Measurements from ENCODE around the gene SLC12A7.

SLC12A7 gene

GRCh38 chr5:1125030-1125357 lies 13.1 kb upstream of the SLC12A7 start:
- no peak for DNase-seq (ENCODE audit: low spot score)

DNA sequence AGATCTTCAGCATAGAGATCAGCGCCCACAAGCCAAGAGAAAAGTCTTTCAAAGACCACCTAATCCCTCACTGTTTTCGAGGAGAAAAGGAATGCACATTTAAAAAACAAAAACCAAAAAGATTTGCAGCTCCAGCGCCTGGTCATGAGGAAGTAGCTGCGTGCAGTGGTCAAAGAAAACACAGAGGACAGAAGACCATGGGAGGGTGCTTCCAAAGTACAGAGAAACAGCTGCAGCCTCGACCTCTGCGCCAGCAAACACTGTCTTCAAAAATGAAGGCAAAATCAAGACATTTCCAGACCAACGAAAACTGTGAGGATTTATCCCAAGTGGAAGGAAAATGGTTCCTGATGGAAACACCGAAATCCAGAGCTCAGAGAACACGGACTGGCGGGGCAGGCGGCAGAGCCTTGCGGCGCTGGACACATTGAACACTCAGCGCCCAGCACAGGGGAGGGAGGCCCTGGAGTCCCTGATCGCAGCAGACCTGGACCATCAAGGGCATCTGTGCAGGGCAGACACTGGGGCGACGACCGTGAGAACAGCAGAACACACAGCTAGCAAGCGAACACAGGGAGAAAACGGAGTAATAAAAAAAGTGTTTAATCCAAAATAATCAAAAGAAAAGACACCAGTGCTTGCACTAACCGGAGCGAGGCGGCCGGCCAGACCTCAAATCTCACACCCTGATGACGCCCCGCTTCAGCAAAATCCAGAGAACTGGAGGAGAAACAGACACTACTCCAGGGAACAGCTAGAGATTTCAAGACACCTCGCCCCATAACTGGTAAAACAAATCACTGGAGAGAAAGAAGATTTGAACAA lies 12.6 kb upstream of the SLC12A7 start:
- no peak for DNase-seq (ENCODE audit: low spot score)

DNA sequence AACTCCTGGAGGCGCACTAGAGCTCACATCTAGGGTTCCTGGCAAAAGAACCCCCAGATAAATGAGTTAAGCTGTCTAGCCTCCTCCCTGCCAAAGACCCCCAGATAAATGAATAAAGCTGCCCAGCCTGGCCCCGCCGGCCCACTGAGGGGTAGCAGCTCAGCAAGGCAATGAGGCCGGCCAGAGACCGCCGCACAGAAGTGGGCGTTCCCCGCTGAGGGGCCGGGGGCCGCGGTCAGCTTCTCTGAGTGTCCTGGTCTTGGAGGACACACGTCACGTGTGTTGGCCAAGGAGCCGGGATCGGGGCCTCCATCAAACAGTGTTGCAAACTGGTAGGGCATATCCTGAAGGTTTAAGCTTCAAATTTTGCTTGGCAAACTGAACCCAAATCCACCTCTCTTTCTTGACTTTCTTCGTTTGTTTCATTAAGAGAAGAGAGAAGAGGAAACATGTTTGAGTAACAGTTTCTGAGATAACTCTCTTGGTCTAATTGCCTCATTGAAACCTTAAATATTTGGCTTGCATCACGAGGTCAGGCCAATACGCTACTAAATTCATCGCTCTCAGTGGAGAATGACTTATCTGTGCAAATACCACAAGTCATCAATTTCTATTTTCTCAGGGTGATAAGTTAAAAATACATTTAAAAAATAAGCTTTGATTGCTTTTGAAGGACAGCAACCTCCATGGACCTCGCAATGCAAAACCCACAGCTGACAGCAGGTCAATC lies 11.7 kb upstream of the SLC12A7 start:
- no peak for DNase-seq (ENCODE audit: low spot score)

- no peak for DNase-seq (ENCODE audit: low spot score)
Measured at GRCh38 chr5:1122511-1123294, 10.8 kb upstream of the SLC12A7 start.

- no peak for DNase-seq (ENCODE audit: low spot score)
Measured at GRCh38 chr5:1121891-1122290, 10.0 kb upstream of the SLC12A7 start.

GRCh38 chr5:1121044-1121443 lies 9.2 kb upstream of the SLC12A7 start:
- DNase-seq (ENCODE audit: low spot score): no peak

DNA sequence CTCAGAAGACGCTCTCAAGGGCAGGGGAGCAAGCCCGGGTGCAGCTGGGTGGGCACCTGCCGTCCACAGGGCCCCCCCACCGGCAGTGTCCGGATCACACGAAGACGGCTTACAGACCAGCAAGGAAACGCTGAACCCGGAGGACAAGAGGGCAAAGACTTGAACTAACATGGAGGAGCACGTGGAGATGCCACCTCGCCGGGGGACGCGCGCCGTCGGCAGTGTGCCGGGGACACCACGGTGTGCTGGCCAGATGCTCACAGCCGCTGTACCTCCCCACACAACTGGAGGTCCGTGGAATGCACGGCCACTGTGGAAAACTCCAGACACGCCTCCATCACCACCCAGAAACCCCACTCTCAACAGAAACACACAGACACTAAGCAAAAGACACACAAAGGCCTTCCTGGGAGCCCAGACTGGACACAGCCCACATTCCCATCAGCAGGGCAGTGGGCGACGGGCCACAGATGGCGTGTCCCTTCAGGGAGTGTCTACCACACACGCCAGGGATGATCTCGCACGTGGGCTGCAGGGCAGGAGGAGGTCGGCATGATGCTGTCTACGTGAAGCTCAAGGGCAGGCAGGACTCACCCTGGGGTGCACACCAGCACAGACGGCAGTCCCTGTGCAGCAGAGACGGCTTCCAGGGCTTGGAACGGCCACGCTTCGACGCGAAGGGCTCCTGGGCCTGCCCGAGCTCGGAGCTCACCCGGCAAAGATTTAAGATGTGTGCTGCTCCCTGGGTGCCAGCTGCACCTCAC lies 8.6 kb upstream of the SLC12A7 start:
- no peak for DNase-seq (ENCODE audit: low spot score)

DNA sequence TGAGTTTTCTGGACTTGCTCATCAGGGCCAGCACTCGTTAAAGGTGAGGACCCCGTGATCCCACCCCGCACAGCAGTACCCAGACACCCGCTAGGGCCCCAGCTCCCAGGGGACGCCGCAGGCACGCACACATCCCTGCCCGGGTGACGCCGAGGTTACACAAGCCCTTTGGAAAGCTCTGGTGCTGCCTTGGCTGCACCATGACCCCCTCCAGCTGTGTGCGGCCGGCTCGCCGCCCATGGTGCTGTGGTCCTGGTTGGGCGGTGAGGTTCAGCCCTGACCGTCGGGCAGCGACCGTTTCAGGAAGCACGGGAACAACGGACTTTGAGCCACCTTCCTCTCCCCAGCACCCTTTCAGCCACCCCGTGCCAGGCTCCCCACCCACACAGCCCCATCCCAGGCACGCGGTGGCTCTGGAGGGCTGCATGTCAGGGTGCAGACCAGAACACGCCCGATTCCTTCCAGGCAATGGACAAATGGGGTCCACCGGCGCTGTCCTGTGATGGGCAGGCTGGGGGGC lies 7.5 kb upstream of the SLC12A7 start:
- DNase-seq (ENCODE audit: low spot score): no peak

DNA sequence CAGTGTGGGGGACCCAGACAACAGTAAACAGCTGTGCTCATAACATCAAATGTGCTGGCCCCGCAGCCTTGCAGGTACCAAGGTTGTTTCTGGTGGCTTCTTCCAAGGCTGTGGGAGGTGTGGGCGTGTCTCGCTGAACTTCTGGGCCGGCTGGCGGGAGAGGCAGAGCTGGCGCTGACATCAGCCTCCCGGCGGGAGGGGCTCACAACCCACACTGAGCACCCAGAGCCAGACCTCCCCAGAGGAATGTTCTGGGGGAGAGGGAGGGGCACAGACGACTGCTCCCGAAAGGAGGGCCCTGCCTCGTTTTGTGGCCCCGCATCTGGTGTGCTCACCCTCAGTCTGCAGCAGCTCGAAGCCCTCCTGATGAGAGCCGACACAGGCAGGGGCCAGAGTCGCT lies 6.9 kb upstream of the SLC12A7 start:
- no peak for DNase-seq (ENCODE audit: low spot score)

GRCh38 chr5:1118231-1118698 lies 6.4 kb upstream of the SLC12A7 start:
- no peak for DNase-seq (ENCODE audit: low spot score)

DNA sequence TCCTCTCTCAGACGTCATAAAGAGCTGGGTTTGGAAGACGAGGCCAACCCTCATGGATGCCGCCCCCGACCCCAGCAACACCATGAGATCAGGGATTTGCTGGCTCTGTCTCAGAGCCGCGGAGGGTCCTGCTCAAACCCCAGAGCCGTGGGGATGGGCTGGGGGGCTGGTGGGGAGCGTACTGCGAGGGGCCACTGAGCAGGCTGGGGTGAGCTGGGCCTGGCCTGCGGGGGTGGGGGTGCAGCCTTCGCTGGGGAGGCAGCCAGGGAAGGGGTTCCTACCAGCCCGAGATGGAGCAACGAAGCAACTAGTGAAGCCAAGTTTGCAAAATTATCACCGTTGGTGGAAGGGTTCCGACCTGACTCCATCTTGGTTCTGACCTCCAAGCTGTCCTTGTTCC lies 5.1 kb upstream of the SLC12A7 start:
- no peak for DNase-seq (ENCODE audit: low spot score)

DNA sequence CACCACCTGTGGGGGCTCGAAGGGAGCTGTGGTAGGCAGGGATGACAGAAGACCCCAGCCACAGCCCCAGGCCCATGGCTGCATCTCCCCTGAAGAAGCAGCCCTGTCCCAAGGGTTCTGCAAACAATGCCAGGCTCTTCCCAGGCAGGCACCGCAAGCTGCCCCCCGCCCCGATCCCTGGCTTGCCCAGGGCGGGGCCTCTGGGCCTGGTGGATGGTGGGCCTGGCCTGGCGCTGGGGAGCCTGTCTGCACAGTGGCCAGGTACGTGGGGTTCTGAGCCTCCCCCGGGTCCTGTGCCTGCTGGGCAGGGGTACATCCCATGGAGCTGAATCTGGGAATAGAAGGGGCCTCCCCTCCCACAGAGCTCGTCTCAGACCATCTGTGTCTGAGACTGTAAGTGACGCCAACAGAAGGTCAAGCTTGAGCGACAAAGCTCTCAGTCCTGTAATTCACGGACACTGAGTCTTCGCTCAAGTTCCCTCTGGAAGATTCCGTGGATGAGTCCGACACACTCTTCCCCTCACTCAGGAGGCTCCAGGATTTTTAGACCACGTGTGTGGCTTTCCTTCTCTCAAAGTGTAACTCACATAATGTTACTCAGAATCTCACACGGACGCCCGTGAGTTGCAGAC lies 4.4 kb upstream of the SLC12A7 start:
- DNase-seq (ENCODE audit: low spot score): no peak

- DNase-seq (ENCODE audit: low spot score): no peak
Measured at GRCh38 chr5:1115123-1115815, 3.4 kb upstream of the SLC12A7 start.

- DNase-seq (ENCODE audit: low spot score): no peak
Measured at GRCh38 chr5:1113805-1114586, 2.1 kb upstream of the SLC12A7 start.

- no peak for DNase-seq (ENCODE audit: low spot score)
Measured at GRCh38 chr5:1113332-1113690, 1.4 kb upstream of the SLC12A7 start.

GRCh38 chr5:1112596-1113331 lies 901 bp upstream of the SLC12A7 start:
- DNase-seq (ENCODE audit: low spot score): no peak

GRCh38 chr5:1111241-1111726 lies 579 bp downstream of the SLC12A7 start:
- no peak for DNase-seq (ENCODE audit: low spot score)

- no peak for DNase-seq (ENCODE audit: low spot score)
Measured at GRCh38 chr5:1110307-1111240, 1.3 kb downstream of the SLC12A7 start.
